ENCODE results near the gene PIEZO1. TPM values are rescaled to one million over a fixed set of nuclear protein-coding genes. Genes with fewer than 3 reads are reported as not detected.

Gene PIEZO1
- total and polyA plus RNA-seq, 10 of the 15 experiments (the other 5 are each of a cell fraction or from before 2014, with no cell fraction given): 1.3 to 169 (median 33.4) TPM

GRCh38 chr16:88796278-88796677 is 11.3 kb upstream of the PIEZO1 start:
- Histone ChIP-seq H3K4me2 (ENCODE audit: control insufficient read depth, insufficient read depth) (no peak overlapping the region), H3K9ac (ENCODE audit: control insufficient read depth, insufficient read depth, low read length) (no peak overlapping the region), H3K4me3 (no peak overlapping the region), H4K20me1 (ENCODE audit: control insufficient read depth, insufficient read depth) (no peaks in the 10 kb centered on the region), H3K4me1 (ENCODE audit: control insufficient read depth, insufficient read depth, low read length) (peaks cover 13% of the 10 kb centered on the region), H3K79me2 (ENCODE audit: control insufficient read depth, insufficient read depth, low read length) (no peaks in the 10 kb centered on the region), H3K27me3 (replicated peaks in 1 of 2; ENCODE audit: control insufficient read depth in 2 of 2, insufficient read depth in 2 of 2, low read length in 1 of 2) (no peaks in the 10 kb centered on the region), H2AFZ (ENCODE audit: control insufficient read depth, low read depth, low read length) (no peak overlapping the region), H3K9me3 (replicated peaks; ENCODE audit: control insufficient read depth, insufficient read depth, low read length) (no peaks in the 10 kb centered on the region), H3K27ac (ENCODE audit: control insufficient read depth, insufficient read depth) (no peak overlapping the region), H3K36me3 (ENCODE audit: control insufficient read depth in 2 of 2, insufficient read depth in 2 of 2, low read length in 1 of 2) (no peaks in the 10 kb centered on the region; a peak in 1 of 4 replicates)
- SMC1A ChIA-PET (ENCODE audit: uncharacterized antibody, unreplicated experiment): interaction anchor here (1.1 kb wide), 1 partner anchor 411 kb away, joined by 3 read pairs; no protein-coding TSS in a partner anchor
- POLR2A ChIA-PET: interaction anchor here (1.1 kb wide), 1 partner anchor 11 kb away, joined by 3 read pairs; the partner anchor contains the start of gene PIEZO1
- WGBS (ENCODE audit: insufficient coverage, insufficient replicate concordance, low lambda C conversion rate, missing lambda C conversion rate): 75% methylated on average over 4 of the region's 4 CpGs
- BruUV-seq (replicated peaks): no TSS peak
- no peak for DNase-seq (ENCODE audit: low read depth, low spot score)
- no peak for ATAC-seq
- RAD21 ChIA-PET (ENCODE audit: unreplicated experiment): interaction anchor here (1.6 kb wide), 1 partner anchor 14 kb away, joined by 3 read pairs; no protein-coding TSS in a partner anchor
- CTCF ChIA-PET: interaction anchor here (0.7 to 2.1 kb wide), 4 partner anchors 12 to 59 kb away, joined by 3 to 7 read pairs (median 4); partner anchors contain the start of gene APRT
- in situ Hi-C loops (cut with MboI): no loop called here
- intact Hi-C loops (cut with micrococcal nuclease; ENCODE audit: unreplicated experiment): no loop called here
- no peak for FAIRE-seq
- TF ChIP-seq HSF1 (IDR thresholded peaks at IDR 0.05; ENCODE audit: low read depth, low read length): no peak
- no peak for TF ChIP-seq SRF (IDR thresholded peaks at IDR 0.05; ENCODE audit: low read depth in 2 of 2, low read length in 2 of 2)
- TF ChIP-seq CUX1 (IDR thresholded peaks at IDR 0.05; ENCODE audit: insufficient replicate concordance, low read depth, low read length): no peak
- TF ChIP-seq EED (IDR thresholded peaks at IDR 0.05; ENCODE audit: low read depth): no peak
- TF ChIP-seq EGR1 (IDR thresholded peaks at IDR 0.05; ENCODE audit: borderline replicate concordance in 1 of 2, low read depth in 2 of 2, low read length in 2 of 2): no peak
- TF ChIP-seq SP1 (IDR thresholded peaks at IDR 0.05; ENCODE audit: low read depth, low read length): no peak
- TF ChIP-seq ETV6 (conservative IDR thresholded peaks at IDR 0.05 in 1 of 2, IDR thresholded peaks at IDR 0.05 in 1 of 2; ENCODE audit: borderline replicate concordance in 1 of 2, low read depth in 1 of 2): no peak
- TF ChIP-seq HDAC6 (IDR thresholded peaks at IDR 0.05; ENCODE audit: unreplicated experiment): no peak
- TF ChIP-seq STAT3 (IDR thresholded peaks at IDR 0.05; ENCODE audit: low read depth, low read length): no peak
- TF ChIP-seq STAT1 (conservative IDR thresholded peaks at IDR 0.05): no peak
- no peak for TF ChIP-seq PRDM15 (CRISPR knock-in tag; IDR thresholded peaks at IDR 0.05)
- TF ChIP-seq SREBF2 (IDR thresholded peaks at IDR 0.05; ENCODE audit: low read length): no peak
- no peak for TF ChIP-seq POLR2AphosphoS5 (IDR thresholded peaks at IDR 0.05; ENCODE audit: low read length)
- TF ChIP-seq IKZF2 (IDR thresholded peaks at IDR 0.05): no peak

Measured in GM12878 (cell line).